HG03135 (cell line): Measurements from ENCODE around the gene FAM186B.

ENCODE experiments used
- ATAC-seq: cut with Tn5 transposase; IDR thresholded peaks from one replicate; pipeline ENCODE4 v1.9.1; 2021; ENCODE audit warnings: mild to moderate bottlenecking, moderate library complexity; ENCODE audit not compliant: unreplicated experiment

FAM186B gene

GRCh38 chr12:49568442-49569162, 36.8 kb downstream of the FAM186B start:
- ATAC-seq: peak; percentile 27

DNA sequence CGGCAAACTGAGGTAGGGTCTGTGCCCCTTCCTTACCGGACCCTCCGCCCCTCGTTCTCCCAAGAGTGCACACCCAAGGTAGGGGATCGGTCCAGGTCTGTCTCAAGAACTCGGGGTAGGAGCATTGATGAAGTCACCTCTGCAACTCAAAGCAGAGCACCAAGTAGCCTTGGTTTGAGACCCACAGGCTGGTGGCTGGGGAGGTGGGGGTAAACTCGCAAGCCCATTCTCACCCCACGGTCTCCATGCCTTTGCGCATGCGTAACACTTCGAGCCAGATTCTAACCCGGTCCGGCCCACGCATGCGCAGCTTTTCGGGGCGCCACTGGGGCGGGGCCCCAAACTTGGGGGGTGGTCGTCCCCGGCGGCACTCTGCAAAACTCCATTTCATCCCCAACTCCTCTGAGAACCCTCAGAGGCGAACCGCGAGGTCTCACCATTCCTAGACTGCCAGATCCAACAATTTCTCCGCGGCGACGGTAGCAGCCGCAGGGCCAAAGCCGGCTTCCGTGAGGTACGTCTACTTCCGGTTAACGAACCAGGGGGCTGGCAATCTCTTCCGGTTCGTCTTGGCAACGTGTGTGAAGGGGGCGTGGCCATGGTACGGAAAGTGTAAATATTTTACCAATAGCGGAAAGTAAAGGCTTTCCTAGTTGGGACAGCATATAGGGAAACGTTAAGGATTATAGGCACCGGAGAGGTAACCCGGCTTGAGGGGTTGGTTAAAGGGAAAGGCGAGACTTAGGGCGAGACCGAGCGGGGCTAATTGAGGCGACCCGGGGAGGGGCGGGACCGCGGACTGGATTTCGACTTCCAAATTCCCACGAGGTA, 37.6 kb downstream of the FAM186B start, which contains the start of gene MCRS1:
TSS of gene MCRS1 (minus strand) at position 532 of the 831 bp plus-strand sequence. CDS start 1,411 bp downstream, outside the sequence.
- ATAC-seq: peak; percentile 79

DNA sequence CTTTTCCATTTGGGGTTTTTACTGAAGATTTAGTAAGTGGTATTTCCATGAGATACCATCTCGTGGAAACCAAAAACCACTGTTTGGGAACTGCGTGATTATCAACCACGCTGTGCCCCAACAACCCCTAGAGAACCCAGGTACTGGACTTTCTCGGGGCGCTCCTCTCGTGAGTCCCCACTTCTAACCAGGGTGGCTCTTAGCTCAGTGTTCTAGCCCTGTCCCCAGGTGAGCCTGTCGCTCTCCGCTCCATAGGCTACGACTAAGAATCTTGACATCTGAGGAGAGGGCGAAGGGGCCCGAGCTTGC, 38.2 kb downstream of the FAM186B start:
- ATAC-seq: peak; percentile 8

DNA sequence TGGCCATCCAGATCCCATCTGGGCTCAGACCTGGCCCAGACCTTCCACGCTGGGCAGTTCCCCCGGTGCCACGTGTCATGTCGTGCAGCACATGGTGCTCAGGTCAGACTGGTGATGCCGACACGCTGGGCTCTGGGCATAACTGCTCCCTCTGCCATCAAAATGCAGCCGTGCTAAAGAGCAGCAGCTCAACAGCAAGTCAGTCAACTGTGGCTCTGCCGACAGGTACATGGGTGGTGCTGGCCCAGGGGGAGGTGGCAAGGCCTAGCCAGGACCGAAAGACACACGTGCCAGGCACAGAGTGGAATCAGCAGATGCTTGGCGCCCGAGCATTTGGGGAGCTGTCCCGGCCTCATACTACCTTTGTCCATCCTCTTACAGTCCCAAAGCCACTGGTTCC, 39.1 kb downstream of the FAM186B start:
- ATAC-seq: no peak

DNA sequence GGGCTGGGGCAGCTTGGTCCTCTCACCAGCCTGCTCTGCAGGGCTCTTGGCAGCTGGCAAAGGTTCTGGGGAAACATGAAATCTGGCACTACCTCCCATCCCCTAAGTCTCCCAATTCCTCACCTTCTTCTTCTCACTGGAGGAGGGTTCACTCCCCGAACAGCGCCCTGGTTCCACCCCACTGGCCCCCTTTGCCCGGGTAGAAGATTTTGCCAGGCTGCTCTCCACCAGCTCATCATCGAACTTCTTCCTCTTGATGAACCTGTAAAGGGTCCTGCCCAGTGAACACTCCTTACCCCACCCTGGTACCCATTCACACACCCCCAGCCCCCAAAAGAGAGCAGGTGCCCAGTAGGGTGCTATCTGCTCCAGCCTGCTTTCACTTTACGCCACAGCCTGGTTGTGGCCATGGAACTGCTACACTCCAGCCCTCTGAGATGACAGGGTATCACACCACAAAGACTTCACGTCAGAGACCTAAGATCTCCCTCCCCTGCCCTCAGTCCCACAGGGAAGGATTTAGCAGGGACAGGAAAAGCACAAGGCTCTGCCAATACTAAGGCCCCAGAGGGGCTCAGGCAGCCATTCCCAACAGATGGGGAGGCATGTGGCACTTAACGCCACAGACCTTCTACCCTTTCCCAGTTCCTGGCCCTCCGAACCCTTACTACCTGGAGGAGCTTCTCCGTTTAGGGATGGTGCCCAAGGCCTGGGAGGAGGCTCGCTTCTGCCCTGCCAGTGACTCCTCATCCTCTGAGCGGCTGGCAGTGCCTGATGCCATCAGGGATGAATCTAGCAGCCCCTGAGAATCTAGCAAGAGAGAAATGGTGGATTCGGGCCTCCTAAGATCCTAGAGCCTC, 39.8 kb downstream of the FAM186B start:
- ATAC-seq: no peak

DNA sequence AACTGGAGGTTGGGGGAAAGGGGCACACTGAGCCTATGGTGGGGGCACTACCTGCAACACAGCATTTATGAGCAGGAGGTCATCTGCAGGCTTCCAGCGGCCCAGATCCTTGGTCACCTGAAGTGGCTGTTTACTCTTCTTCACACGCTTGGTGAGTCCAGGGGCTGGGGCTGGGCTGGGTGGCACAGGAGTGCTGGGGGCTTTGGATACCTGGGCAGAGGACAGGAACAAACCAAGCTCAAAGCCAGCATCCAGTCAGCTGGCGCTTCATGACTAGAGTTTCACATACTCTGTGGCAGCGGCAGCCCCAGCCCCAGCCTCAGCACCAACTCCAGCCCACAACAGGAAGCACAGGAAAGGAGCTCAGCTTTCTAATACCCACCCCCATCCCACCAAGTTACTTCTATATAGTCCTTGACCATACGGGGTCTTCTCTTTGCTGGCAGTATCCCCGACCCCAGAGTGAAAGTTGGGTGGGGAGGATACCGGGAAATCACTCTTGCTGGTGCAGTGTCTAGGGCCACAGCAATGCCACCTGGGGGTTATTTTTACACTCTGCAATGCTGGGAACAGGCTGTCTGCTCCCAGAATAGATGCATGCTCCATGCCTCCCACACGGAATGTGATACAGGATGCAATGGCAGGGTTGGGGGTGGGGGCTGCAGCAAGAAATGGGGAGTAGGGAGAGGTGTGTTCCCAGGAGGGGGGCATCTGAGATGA, 40.6 kb downstream of the FAM186B start:
- no peak for ATAC-seq

DNA sequence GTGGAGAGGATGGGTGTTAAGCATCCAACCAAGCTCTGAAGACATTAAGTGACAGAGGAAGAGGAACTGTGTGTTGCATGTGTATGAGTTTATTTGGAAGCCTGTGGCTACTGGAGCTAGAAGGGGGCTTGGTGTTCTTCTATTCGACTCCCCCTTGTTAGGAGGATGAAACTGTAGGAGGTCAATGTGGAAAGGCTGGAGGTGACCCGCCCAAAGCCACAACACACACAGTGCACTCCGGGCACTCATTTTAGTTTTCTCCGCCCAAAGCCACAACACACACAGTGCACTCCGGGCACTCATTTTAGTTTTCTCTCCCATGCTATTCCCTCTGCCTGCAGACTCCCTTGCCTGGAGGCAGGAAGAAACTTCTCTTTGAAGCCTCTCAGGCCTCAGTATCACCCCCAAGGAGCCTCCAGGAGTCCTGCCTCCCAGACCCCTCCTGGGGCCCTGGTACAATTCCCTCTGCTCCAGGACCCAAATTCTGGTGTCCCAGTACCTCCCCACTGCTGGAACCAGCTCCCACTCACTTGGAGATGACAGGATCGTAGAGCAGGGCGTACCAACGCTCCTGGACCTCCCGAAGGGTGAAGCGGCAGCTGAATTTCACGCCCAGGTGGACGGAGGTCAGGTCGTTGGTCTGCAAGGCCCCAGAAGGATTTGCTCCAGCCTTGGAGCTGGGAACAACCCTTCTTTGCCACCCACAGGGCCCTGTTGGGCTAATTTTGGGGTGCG, 41.3 kb downstream of the FAM186B start:
- no peak for ATAC-seq

- no peak for ATAC-seq
Observed at GRCh38 chr12:49562831-49563230, 42.6 kb downstream of the FAM186B start.

GRCh38 chr12:49562233-49562632, 43.2 kb downstream of the FAM186B start:
- no peak for ATAC-seq

- no peak for ATAC-seq
Observed at GRCh38 chr12:49560695-49561094, 44.7 kb downstream of the FAM186B start.

- ATAC-seq: no peak
Observed at GRCh38 chr12:49559011-49559675, 46.3 kb downstream of the FAM186B start.

DNA sequence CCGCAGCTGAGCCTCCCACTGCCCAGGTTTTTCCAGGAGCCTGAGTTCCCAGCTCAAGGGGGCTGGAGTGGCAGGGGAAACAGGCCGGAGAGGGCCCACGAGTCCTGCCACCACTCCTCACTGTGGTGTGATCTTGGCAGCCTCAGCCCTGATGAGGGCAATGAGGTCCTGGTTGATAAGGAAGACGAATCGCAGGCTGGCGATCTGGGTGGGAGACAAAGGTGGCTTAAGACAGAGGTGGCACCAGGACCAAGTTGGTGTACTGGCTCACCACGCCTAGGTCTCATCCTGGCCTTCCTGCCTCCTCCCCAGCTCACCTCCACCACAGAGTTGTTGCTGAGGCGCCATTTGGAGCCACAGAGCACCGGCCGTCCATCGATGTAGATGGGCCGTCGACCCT, 46.9 kb downstream of the FAM186B start:
- no peak for ATAC-seq

DNA sequence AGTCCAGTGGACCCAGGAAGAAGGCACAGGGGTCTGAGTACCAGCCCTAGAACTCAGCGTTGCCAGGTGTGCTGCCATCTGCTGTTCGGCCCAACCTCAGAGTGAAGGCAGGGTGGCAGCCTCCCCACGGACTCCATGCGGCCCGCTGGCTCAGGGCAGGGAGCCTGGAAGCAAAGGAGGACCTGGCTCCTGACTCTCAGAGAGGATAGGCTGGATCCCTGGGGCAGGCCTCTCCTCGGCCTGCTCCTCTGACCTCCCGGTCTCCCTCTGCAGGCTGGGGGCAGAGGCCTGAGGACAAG, 47.6 kb downstream of the FAM186B start:
- ATAC-seq: no peak

- no peak for ATAC-seq
Observed at GRCh38 chr12:49557187-49557916, 48.1 kb downstream of the FAM186B start.

DNA sequence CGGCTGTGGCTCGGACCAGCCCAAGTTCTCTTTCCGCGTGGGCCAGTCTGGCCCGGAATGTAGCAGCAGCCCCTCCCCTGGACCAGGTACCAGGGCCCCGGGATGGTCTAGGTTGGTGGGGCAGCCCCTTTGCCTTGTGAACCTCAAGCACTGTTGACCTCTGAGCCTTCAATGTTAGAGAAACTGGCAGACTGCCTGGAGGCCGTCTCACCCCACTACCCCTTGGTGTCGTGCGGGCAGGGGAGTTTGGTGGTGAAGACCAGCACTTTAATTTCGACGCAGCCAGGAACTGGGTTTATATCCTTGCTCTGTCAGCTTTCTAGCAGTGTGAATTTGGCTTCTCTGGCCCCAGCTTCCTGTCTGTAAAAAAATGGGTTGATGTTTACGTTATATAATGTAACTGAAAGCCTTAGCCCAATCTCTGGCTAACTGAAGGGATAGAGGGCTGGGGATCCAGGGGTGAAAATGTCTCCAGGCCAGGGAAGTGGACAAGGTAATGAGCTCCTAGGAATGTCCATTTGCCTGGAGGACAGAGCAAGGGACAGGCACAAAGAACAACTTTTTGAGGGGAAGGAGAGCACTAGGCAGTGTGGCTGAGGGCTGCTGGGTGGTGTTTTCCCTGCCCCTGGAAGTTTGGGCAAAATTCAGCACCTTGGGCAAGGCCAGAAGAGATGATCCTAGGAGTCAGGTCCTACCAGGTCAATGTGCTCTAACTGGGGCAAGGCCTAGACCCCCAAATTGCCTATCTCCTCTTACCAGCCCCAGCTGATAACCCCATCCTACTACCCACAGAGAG, 48.9 kb downstream of the FAM186B start:
- ATAC-seq: no peak

- no peak for ATAC-seq
Observed at GRCh38 chr12:49555631-49556390, 49.6 kb downstream of the FAM186B start.

DNA sequence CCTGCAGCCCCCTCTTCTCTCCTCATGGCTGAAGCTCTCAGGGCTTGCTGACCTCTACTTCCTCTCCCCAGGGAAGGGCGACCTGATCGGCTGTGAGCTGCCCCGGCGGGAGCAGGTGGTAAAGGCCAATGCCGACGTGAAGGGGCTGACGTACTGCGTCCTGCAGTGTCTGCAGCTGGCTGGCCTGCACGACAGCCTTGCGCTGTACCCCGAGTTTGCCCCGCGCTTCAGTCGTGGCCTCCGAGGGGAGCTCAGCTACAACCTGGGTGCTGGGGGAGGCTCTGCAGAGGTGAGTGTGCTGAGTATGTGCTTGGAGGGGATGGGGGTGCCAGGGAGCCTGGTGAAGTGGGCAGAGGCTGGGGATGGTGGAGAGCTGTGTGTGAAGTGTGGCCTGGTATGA, 51.2 kb downstream of the FAM186B start:
- ATAC-seq: no peak
